Measurements from ENCODE around the gene CHST9. TPM values are rescaled to one million over a fixed set of nuclear protein-coding genes. Genes with fewer than 3 reads are reported as not detected.
"Not testable (repeated sequence)": the region's sequence is repeated elsewhere in the genome, so short reads cannot be mapped to it uniquely, and the experiment has no call there.

The CHST9 gene
- total RNA-seq, 1 donor from 2014 or later, result 0.21 TPM

GRCh38 chr18:27164905-27165304 lies 20.2 kb downstream of the CHST9 start:
- no peaks in the 10 kb centered on the region for H3K4me1 ChIP-seq

GRCh38 chr18:27163197-27163716 lies 21.9 kb downstream of the CHST9 start:
- intact Hi-C loops (cut with DNase I); H3K4me3 ChIP-seq; H3K27me3 ChIP-seq; DNase-seq (ENCODE audit: low spot score in 2 of 2); H3K27ac ChIP-seq; H3K9me3 ChIP-seq; H3K36me3 ChIP-seq; H3K4me1 ChIP-seq: not testable (repeated sequence)

More at GRCh38 chr18:27164905-27165304, 20.2 kb downstream of the CHST9 start:
- Histone ChIP-seq H3K36me3 (no peaks in the 10 kb centered on the region), H3K9me3 (no peaks in the 10 kb centered on the region), H3K27me3 (no peaks in the 10 kb centered on the region), H3K4me3 (no peak overlapping the region), H3K27ac (no peak overlapping the region)
- no peak for DNase-seq (ENCODE audit: low spot score in 2 of 2)
- TF ChIP-seq CTCF (IDR thresholded peaks at IDR 0.05), result no peak
- intact Hi-C loops (cut with DNase I), result no loop called here

- H3K27ac ChIP-seq; DNase-seq (ENCODE audit: low spot score in 2 of 2); H3K4me3 ChIP-seq; H3K27me3 ChIP-seq; H3K9me3 ChIP-seq; H3K36me3 ChIP-seq; H3K4me1 ChIP-seq; intact Hi-C loops (cut with DNase I): not testable (repeated sequence)
Observed at GRCh38 chr18:27149240-27149639, 35.9 kb downstream of the CHST9 start.

GRCh38 chr18:27144672-27145071 lies 40.4 kb downstream of the CHST9 start:
- no peaks in the 10 kb centered on the region for H3K9me3 ChIP-seq
- H3K4me1 ChIP-seq, result no peaks in the 10 kb centered on the region
- no peak for TF ChIP-seq CTCF (IDR thresholded peaks at IDR 0.05)
- DNase-seq (ENCODE audit: low spot score in 2 of 2), result no peak
- H3K4me3 ChIP-seq, result no peak overlapping the region
- no peak overlapping the region for H3K27ac ChIP-seq
- intact Hi-C loops (cut with DNase I), result no loop called here
- no peaks in the 10 kb centered on the region for H3K36me3 ChIP-seq
- H3K27me3 ChIP-seq, result no peaks in the 10 kb centered on the region

DNA sequence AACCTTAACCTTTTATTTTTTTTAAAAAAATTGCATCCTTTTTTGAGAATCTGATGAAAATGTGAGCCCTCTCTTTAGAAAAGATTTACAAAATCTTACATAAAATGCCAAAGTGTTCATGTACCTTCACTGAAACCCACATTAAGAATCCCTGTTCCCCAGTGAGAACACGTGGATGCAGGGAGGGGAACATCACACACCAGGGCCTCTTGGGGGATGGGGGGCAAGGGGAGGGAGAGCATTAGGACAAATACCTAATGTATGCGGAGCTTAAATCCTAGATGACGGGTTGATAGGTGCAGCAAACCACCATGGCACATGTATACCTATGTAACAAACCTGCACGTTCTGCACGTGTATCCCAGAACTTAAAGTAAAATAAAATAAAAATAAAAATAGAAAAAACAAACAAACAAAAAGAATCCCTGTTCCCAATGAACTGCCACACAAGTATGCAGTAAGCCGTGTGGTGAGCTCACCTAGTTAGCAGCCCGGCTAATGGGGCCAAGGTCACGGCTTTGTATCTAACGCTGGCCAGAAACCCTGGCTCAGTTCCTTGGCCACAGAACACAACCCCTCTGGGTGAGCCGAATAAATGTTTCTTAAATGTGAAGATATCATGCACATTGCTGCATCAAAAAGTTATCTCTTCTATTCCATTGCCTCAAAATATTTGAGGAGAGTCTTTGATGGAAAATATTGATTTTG lies 41.4 kb downstream of the CHST9 start:
- Histone ChIP-seq H3K36me3 (no peaks in the 10 kb centered on the region), H3K9me3 (no peaks in the 10 kb centered on the region), H3K4me3 (no peak overlapping the region), H3K27me3 (no peaks in the 10 kb centered on the region), H3K27ac (no peak overlapping the region), H3K4me1 (no peaks in the 10 kb centered on the region)
- no peak for DNase-seq (ENCODE audit: low spot score in 2 of 2)
- TF ChIP-seq CTCF (IDR thresholded peaks at IDR 0.05), result no peak
- intact Hi-C loops (cut with DNase I), result no loop called here

DNA sequence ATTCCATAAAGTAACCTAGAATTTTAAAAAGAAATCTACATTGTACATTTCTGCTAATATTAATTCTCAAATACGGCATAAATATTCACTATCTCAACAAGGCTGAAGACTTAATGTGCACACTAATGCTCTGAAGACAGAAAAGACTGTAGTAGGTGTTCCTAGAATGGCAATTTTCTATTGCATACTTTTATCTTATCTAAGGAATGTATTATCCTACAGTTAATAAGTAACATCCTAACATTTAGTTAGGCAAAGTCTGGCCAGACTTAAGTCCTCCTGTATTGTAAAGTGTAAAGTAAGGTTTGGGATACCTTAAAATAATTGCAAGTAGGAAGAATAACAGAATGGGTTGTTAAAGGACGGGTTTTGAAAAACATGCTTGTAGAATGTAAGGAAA lies 42.2 kb downstream of the CHST9 start:
- no peak for TF ChIP-seq CTCF (IDR thresholded peaks at IDR 0.05)

More for the DNA sequence above, 42.2 kb downstream of the CHST9 start:
- H3K4me3 ChIP-seq, result no peak overlapping the region
- H3K36me3 ChIP-seq, result no peaks in the 10 kb centered on the region
- no peaks in the 10 kb centered on the region for H3K9me3 ChIP-seq
- H3K4me1 ChIP-seq, result no peaks in the 10 kb centered on the region
- H3K27me3 ChIP-seq, result no peaks in the 10 kb centered on the region
- no peak overlapping the region for H3K27ac ChIP-seq
- intact Hi-C loops (cut with DNase I), result no loop called here
- DNase-seq (ENCODE audit: low spot score in 2 of 2), result no peak
